Measurements from ENCODE around the gene TP53TG5. TPM values are rescaled to one million over a fixed set of nuclear protein-coding genes. Genes with fewer than 3 reads are reported as not detected.

Gene TP53TG5
- total RNA-seq, 1 experiment from 2014 or later = not detected

GRCh38 chr20:45362804-45363610 is 15.1 kb downstream of the TP53TG5 start, which contains the start of gene SYS1:
Gene SYS1, plus strand, starts transcription at chr20:45363156. Its CDS starts 376 bp downstream, at chr20:45363532.
- Histone ChIP-seq H3K4me3 (ENCODE audit: low read depth in 2 of 2, low read length in 2 of 2) (peak within 1 kb of the TSS; percentile 80 to 83), H3K27me3 (ENCODE audit: control insufficient read depth, insufficient read depth, low read length) (no peaks in the 10 kb centered on the region), H3K27ac (ENCODE audit: low read length) (peak within 1 kb of the TSS; percentile 93), H3K4me1 (ENCODE audit: control insufficient read depth, insufficient read depth, low read length) (peaks cover 27% of the 10 kb centered on the region), H3K36me3 (ENCODE audit: control insufficient read depth, insufficient read depth, low read length) (no peaks in the 10 kb centered on the region; the same call in 1 of the 2 replicates), H3K9me3 (ENCODE audit: control insufficient read depth, insufficient read depth, low read depth, low read length) (no peaks in the 10 kb centered on the region)
- POLR2A ChIA-PET = interaction anchor here (0.6 to 1.5 kb wide), 5 partner anchors 11 to 64 kb away, joined by 3 to 5 read pairs (median 4); no protein-coding TSS in a partner anchor
- TSS peak; percentile 86 for BruUV-seq (replicated peaks)
- TF ChIP-seq REST (IDR thresholded peaks at IDR 0.05; ENCODE audit: insufficient read depth in 1 of 2, low read depth in 2 of 2, low read length in 1 of 2) (peak in 1 of 2 experiments; percentile 52; a peak in 1 of 4 replicates), CTCF (IDR thresholded peaks at IDR 0.05) (peak; percentile 98), TCF7L2 (IDR thresholded peaks at IDR 0.05; ENCODE audit: low read depth, low read length) (no peak), POLR2AphosphoS5 (IDR thresholded peaks at IDR 0.05; ENCODE audit: low read depth, low read length) (peak; percentile 94), SIN3A (IDR thresholded peaks at IDR 0.05; ENCODE audit: borderline replicate concordance, insufficient read depth, low read depth, low read length) (peak; percentile 58; the same call in 1 of the 2 replicates)
- intact Hi-C loops (cut with micrococcal nuclease; ENCODE audit: unreplicated experiment) = loop anchor here (2.0 kb wide), 1 partner anchor 74 kb away; no protein-coding TSS in a partner anchor
- CTCF ChIA-PET = interaction anchor here (0.6 to 1.5 kb wide), 8 partner anchors 11 to 408 kb away, joined by 3 to 15 read pairs (median 4); no protein-coding TSS in a partner anchor
- peak; percentile 95 for DNase-seq (ENCODE audit: low read depth, low spot score)
- ATAC-seq = peak; percentile 94
- in situ Hi-C loops (cut with HindIII; ENCODE audit: low pct_unique_long_range_greater_than_20kb, low sequenced_read_pairs) = no loop called here

GRCh38 chr20:45361793-45362192 is 16.3 kb downstream of the TP53TG5 start:
- POLR2A ChIA-PET = no interaction called here
- ATAC-seq (no peak), DNase-seq (ENCODE audit: low read depth, low spot score) (no peak)
- in situ Hi-C loops (cut with HindIII; ENCODE audit: low pct_unique_long_range_greater_than_20kb, low sequenced_read_pairs) (no loop called here), intact Hi-C loops (cut with micrococcal nuclease; ENCODE audit: unreplicated experiment) (loop anchor here (2.0 kb wide), 1 partner anchor 75 kb away; no protein-coding TSS in a partner anchor)
- H3K36me3 ChIP-seq (ENCODE audit: control insufficient read depth, insufficient read depth, low read length) = no peaks in the 10 kb centered on the region; the same call in 1 of the 2 replicates
- H3K4me3 ChIP-seq (ENCODE audit: low read depth in 2 of 2, low read length in 2 of 2) = no peak overlapping the region
- H3K27ac ChIP-seq (ENCODE audit: low read length) = peak overlapping the region; percentile 93; the same call in 1 of the 2 replicates
- no peaks in the 10 kb centered on the region for H3K27me3 ChIP-seq (ENCODE audit: control insufficient read depth, insufficient read depth, low read length)
- peaks cover 27% of the 10 kb centered on the region for H3K4me1 ChIP-seq (ENCODE audit: control insufficient read depth, insufficient read depth, low read length)
- no peak for TF ChIP-seq SIN3A (IDR thresholded peaks at IDR 0.05; ENCODE audit: borderline replicate concordance, insufficient read depth, low read depth, low read length)
- TF ChIP-seq TCF7L2 (IDR thresholded peaks at IDR 0.05; ENCODE audit: low read depth, low read length) = no peak
- TF ChIP-seq POLR2AphosphoS5 (IDR thresholded peaks at IDR 0.05; ENCODE audit: low read depth, low read length) = no peak
- TF ChIP-seq CTCF (IDR thresholded peaks at IDR 0.05) = no peak
- TF ChIP-seq REST (IDR thresholded peaks at IDR 0.05; ENCODE audit: insufficient read depth in 1 of 2, low read depth in 2 of 2, low read length in 1 of 2) = no peak
- BruUV-seq (replicated peaks) = no TSS peak
- CTCF ChIA-PET = no interaction called here
- H3K9me3 ChIP-seq (ENCODE audit: control insufficient read depth, insufficient read depth, low read depth, low read length) = no peaks in the 10 kb centered on the region

All from Panc1 (cell line).